Subcutaneous adipose tissue (tissue), 4 donors: Measurements from ENCODE around the gene COBLL1. TPM values are rescaled to one million over a fixed set of nuclear protein-coding genes. Genes with fewer than 3 reads are reported as not detected.

ENCODE experiments used
- total RNA-seq, 4 donors: library from RNA; depleted of rRNA; stranded (reverse); fragments of >200 nt; gene quantifications; one replicate each; pipeline ENCODE4 v1.1.0, GENCODE V29; 2016
- TF ChIP-seq, protein P1 (sequence below): fragments of 450-650 bp; IDR thresholded peaks from one replicate; pipeline ENCODE4 v1.5.1; 2016; ENCODE audit warnings: low read depth, mild to moderate bottlenecking, control low read depth, antibody characterized with exemption, moderate library complexity

Gene COBLL1
- total RNA-seq, 4 donors from 2014 or later: 38.4 to 123 (median 91.5) TPM

GRCh38 chr2:164879901-164880535 is 38.4 kb upstream of the COBLL1 start:
- TF ChIP-seq, protein P1, sequence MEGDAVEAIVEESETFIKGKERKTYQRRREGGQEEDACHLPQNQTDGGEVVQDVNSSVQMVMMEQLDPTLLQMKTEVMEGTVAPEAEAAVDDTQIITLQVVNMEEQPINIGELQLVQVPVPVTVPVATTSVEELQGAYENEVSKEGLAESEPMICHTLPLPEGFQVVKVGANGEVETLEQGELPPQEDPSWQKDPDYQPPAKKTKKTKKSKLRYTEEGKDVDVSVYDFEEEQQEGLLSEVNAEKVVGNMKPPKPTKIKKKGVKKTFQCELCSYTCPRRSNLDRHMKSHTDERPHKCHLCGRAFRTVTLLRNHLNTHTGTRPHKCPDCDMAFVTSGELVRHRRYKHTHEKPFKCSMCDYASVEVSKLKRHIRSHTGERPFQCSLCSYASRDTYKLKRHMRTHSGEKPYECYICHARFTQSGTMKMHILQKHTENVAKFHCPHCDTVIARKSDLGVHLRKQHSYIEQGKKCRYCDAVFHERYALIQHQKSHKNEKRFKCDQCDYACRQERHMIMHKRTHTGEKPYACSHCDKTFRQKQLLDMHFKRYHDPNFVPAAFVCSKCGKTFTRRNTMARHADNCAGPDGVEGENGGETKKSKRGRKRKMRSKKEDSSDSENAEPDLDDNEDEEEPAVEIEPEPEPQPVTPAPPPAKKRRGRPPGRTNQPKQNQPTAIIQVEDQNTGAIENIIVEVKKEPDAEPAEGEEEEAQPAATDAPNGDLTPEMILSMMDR: no peak

- TF ChIP-seq, protein P1: no peak
Measured at GRCh38 chr2:164877927-164878326, 36.3 kb upstream of the COBLL1 start.

DNA sequence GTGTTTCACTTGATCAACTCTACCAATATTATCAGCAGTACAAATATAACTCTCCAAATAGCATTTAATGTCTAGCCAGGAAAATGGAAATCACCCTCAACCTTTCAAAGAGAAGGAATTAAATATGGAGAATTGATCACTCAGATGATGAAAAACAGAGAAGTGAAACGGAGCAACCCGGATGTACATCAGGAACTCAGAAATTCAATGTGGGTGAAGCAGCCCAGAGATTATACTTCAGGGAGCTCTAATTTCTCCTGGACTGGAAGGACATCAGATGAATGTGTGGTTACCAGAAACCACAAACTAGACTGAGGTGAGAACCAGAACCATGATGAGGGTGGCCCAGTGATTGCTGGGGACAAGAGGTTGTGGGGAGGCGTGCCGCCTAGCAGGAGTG is 35.5 kb upstream of the COBLL1 start:
- TF ChIP-seq, protein P1: no peak

DNA sequence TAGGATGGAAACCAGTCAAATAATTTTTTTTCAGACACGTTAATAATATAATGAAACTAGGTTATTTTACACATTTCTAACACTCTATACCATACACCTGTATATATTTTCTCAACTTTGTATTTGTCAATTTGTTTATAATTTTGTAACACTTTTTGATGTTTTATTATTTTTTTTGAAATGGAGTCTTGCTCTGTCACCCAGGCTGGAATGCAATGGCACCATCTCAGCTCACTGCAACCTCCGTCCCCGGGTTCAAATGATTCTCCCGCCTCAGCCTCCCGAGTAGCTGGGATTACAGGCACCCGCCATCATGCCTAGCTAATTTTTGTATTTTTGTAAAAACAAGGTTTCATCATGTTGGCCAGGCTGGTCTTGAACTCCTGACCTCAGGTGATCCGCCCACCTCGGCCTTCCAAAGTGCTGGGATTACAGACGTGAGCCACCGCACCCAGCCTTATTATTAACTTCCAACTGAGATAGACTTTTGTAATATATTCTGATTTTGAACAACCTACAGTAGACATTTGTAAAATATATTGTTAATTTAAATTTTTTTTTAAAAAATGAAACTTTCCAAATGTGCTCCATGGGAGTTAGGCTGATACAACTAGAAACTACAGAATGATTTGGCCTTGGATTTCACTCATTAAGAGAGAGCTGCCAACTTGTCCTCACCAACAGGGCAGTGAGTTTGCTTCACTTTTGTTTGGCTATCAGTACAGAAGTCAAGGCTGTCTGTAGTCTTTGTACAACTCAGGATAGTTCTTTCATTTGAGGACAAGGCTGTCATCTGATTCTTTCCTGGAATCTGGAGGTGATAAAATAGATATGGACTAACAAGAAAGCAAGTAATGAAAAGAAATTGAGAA is 33.9 kb upstream of the COBLL1 start:
- TF ChIP-seq, protein P1: no peak

- TF ChIP-seq, protein P1: no peak
Measured at GRCh38 chr2:164873210-164873908, 31.7 kb upstream of the COBLL1 start.

DNA sequence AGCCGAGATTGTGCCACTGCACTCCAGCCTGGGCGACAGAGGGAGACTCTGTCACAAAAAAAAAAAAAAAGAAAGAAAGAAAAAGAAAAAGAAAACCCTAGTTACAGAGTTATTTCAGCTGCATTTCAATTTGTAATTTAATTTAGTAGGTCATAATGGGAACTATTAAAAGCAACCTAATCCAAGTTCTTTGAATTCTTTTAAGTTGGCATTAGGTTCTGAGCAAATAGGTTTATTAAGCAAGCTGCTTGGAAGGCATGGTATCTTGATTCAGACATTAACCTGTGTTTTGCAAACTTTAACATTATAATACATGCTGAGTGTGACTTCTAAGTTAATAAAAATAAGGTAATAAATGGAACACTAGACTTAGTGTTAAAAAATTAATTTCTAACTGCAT is 29.8 kb upstream of the COBLL1 start:
- TF ChIP-seq, protein P1: no peak

- TF ChIP-seq, protein P1: no peak
Measured at GRCh38 chr2:164869420-164869772, 27.8 kb upstream of the COBLL1 start.
